T-helper 9 cell (primary cell): ENCODE results near the gene PRR14.
"Not testable (repeated sequence)": the region's sequence is repeated elsewhere in the genome, so short reads cannot be mapped to it uniquely, and the experiment has no call there.

Experiments used
- DNase-seq: peaks from one replicate; pipeline ENCODE4 v3.0.0-alpha.2; 2020

PRR14 gene

DNA sequence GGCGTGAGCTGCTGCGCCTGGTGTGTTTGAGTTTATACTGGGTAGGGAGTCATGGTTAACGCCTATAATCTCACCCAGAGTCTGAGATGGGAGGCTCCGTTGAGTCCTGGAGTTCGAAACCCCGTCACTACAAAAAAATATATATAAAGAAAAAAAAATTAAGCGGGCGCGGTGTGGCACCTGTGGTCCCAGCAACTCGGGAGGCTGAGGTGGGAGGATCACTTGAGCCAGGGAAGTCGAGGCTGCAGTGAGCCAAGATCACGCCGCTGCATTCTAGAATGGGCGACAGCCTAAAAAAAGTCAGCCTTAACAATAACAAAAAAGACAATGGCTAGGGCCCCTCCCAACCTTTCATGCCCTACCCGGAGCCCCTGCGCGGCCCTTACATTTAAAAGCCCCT, 17.2 kb upstream of the PRR14 start:
- no peak for DNase-seq

DNA sequence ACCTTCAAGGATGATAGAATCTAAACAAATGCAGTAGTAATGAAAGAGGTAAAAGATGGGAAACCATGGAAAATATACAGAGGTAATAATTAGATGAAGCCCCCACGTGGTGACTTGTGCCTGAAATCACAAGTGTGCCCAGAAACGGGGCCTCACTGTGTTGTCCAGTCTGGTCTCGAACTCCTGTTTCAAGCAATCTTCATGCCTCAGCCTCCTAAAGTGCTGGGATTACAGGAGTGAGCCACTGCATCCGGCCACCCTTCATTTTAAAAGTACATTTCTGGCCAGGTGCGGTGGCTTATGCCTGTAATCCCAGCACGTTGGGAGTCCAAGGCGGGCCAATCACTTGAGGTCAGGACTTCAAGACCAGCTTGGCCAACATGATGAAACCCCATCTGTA, 14.2 kb upstream of the PRR14 start:
- DNase-seq = no peak

GRCh38 chr16:30637139-30637538, 13.6 kb upstream of the PRR14 start:
- DNase-seq = not testable (repeated sequence)

GRCh38 chr16:30637944-30638343, 12.8 kb upstream of the PRR14 start:
- no peak for DNase-seq

GRCh38 chr16:30641378-30641982, 9.3 kb upstream of the PRR14 start:
- no peak for DNase-seq

DNA sequence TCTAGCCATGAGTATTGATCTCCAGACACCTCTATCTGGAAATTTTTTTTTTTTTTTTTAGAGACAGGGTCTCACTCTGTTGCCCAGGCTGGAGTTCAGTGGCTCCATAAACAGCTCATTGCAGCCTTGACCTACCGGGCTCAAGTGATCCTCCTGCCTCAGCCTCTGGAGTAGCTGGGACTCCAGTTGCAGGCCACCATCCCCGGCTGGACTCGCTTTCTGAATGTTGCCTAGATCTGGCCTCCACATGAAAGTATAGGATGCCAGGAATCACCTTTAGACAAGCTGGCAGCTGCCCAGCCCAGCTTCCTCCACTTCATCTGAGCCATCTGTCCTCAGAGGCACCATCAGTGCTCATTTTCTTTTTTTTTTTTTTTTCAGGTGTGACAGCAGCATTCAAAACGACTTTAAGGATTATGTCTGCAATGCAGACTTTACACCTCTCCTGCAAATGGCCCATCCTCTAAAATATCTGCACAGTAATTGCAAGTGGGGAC, 6.4 kb upstream of the PRR14 start:
- DNase-seq = no peak

GRCh38 chr16:30645727-30646126, 5.0 kb upstream of the PRR14 start:
- DNase-seq = no peak

DNA sequence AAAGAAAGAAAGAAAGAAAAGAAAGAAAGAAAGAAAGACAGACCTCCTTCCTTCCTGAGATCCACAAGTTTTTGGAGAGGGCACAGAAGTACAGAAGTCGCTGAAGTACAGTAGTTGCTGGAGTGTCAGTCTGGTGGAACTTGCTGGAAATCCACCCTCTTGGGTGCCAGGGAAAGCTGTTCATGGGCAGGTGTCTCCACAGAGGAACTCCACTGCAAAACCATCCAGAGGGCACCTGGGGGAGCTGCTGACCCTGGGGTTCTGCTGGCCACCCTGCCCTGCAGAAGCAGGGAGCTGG, 3.5 kb upstream of the PRR14 start:
- no peak for DNase-seq

DNA sequence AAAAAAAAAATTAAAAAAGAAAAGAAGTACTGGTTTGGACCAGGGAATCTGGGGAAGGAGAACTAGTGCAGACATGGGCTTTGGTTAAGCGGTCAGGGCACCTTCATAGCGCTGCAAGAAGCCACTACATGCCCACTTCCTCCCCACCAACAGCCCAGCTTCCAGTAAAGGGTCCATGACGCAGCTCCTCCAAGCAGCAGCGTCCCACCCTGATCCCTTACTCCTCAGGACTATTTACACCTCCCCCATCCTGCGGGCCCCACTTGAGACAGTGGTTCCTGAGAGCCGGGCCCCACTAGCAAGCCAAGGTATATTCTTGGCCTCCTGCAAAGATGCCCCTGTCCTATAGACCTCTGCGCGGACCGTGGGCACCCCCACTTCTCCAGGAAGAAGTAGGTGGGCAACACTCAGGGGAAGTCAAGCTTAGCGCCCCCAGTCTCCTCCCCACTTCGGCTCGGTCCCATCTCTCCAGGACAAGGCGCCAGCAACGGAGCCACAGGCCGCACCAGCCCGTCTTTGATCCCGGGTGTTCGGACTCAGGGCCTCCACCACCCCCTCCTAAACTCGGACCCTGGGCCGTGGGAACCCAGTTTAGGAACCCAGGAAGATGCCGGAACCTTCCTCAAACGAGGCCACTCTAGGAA, 913 bp upstream of the PRR14 start:
- no peak for DNase-seq

DNA sequence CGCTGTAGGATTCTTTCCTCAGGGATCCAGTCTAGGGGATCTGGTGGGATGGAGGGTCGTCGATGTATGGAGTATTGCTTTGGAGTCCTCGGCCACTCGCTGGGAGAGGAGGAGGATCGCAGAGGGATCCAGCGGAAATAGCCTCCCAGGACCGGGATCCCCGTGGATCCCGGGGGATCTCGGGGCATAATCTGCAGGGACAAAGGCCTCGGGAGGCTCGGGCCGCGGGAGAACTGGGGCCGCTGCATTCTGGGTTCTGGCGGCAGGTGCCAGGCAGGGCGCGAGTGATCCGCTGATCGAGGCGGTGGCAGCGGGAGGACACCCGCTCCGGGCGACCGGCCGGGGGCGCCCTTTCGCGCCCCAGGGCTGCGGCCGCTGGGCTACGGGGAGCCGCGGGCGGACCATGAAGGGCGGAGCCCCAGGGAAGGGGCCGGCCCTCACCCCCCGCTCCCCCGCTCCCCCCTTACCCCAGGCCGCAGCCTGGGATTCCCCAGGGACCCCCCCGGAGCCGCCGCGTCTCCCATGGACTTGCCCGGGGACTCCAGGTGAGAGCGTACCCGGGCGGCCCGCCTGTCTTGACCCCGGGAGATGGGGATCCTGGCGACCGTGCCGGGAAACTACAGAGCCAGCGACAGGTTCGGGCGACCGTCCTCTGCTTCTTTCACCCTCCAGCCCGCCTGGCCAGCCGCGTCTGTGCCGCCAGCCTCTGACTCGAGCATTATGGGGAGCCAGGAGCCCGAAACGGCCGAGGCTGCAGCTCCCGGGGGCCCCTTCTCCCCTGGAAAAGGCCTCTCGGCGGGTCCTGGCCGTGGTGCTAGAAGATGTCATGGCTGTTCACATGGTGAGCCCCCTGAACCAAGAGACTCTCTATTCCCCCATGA, 604 bp downstream of the PRR14 start:
- peak; percentile 67 for DNase-seq

GRCh38 chr16:30652005-30652296, 1.2 kb downstream of the PRR14 start:
- no peak for DNase-seq

- DNase-seq = no peak
Measured at GRCh38 chr16:30652718-30653117, 2.0 kb downstream of the PRR14 start.

GRCh38 chr16:30654856-30655255, 4.1 kb downstream of the PRR14 start:
- DNase-seq = no peak

GRCh38 chr16:30655815-30656347, 5.1 kb downstream of the PRR14 start:
- DNase-seq = no peak

- no peak for DNase-seq
Measured at GRCh38 chr16:30656388-30656787, 5.6 kb downstream of the PRR14 start.

DNA sequence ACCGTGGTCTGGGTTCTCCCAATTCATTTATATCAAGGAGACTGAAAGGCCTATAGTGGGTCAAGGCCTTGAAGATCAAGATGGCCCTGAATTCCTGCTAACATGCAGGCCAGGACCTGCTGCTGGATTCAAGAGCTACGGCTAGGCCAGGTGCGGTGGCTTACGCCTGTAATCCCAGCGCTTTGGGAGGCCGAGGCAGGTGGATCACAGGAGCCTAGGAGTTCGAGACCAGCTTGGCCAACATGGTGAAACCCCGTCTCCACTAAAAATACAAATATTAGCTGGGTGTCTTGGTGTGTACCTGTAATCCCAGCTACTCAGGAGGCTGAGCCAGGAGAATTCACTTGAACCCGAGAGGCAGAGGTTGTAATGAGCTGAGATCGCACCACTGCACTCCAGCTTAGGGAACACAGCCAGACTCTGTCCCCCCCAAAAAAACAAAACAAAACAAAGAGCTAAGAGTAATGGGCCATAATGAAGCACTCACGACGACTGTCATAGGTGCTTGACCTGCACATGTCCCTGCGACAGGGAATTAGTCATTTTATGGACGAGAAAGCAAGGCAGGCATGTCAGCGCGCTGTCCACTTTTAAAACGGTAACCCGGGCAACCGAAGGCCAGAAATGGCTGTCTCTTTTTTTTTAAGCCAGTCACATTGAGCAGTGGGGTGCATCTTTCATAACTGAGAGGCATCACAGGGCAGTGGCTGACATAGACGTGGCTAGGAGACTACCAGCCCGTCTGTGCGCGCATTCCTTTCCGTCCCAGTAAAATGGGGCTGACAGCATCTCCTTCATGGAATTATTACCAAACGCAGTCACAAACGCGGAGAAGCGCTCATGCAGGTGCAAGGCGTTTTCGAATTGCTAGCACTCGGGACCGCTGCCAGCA, 6.5 kb downstream of the PRR14 start:
- DNase-seq = no peak

- DNase-seq = peak; percentile 99
Measured at GRCh38 chr16:30657866-30658730, 7.3 kb downstream of the PRR14 start, which contains the start of gene FBRS. Gene FBRS (plus strand): TSS chr16:30658431. CDS start chr16:30659519, 1,088 bp downstream.

DNA sequence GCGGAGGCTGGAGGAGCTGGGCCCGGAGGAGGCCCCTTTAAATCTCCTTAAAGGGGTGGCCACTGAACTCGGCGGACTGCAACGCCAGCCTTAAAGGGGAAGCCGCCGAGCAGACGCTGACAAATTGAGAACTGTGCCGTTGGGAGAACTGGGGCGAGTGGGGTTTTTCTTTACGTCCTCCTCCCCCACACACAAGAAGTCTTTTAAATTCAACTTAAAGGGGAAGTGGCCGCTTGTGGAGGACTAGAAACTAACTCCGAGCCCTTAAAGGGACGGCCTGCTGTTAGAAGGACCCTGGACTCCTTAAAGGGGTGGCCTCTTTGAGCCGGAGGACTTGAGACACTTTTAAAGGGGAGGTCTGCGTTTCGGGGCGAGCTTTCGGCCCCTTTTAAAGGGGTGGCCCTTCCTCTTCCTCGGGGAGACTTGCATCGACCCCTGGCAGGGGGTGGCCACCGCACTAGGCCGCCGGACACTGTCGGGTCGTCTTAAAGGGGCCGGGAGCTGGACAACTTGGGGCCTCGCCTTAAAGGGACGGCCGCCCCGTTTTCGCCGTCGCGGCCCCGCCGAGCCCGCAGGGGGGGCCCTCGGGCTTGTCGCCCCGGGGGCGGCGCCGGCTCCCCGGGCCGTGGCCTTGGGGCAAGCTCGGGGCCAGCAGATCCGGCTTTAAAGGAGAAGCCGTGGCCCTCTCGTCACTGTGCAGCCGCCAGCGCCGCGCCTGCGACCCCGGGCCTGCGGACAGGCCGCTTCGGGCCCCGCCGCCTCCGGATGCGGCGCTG, 8.2 kb downstream of the PRR14 start:
- DNase-seq = peak; percentile 92

- DNase-seq = peak; percentile 38
Measured at GRCh38 chr16:30659507-30660423, 9.0 kb downstream of the PRR14 start.
